HG03196 (cell line): ENCODE data around the gene IGFBP5.

Experiments
- ATAC-seq: cut with Tn5 transposase; IDR thresholded peaks from one replicate; pipeline ENCODE4 v1.9.1; 2021; ENCODE audit not compliant: unreplicated experiment

The IGFBP5 gene

DNA sequence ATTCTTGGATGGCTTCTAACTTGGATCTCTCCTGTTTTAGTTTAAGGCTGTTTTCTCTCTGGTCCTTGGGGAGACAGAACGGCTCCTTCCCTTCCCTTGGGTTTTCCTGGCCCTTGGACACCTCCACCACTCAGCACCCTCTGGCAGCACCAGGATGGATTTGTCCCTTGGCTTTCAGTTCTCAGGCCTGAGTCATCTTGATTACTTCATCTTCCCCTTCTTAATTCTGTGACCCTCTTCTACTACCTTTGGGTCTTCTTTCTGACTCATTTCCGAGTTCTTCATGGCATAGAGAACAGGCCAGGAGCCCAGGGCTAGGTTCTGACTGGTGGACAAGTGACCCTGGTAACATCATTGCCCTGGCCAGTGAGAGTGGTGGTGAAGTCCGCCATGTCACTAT lies 47.2 kb downstream of the IGFBP5 start:
- no peak for ATAC-seq

- no peak for ATAC-seq
These were observed 49.2 kb downstream of the IGFBP5 start for GRCh38 chr2:216646116-216646515.

GRCh38 chr2:216645636-216645950 lies 49.8 kb downstream of the IGFBP5 start:
- no peak for ATAC-seq

DNA sequence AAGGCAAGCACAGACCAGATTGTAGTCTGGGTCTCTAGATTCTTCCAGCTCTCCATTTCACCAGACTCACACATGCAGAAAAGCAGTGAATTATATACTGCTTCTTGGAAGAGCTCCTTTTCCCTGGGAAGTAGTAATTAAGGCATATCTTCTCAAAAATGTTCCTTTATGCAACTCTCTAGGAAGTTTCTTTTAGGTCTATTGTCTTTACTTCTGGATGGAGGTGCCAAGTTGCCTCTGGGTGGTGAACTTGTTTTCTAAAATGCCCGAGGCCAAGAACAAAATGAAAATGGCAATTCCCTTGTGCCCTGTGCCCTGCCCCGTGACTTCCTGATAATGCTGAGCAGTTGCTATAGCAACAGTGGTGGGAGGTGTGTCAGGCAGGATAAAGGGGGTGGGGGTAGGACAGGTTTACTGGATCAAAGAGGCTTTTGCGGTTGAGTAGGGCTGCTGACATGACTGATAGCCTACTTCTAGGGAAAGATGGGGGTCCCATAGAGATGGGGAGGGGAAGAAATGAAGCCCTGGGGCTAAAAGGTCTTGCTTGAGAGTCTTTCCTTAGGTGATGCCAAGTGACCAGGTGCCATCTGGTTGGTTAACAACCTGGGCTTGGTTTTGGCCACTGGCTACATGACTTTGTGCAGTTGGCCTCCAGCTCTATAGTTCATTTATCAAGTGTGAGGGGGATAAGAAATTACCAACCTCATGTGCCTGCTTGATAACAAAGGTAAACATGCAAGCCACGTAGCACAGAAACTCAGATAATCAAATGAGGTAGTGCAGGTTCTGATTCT lies 50.3 kb downstream of the IGFBP5 start:
- no peak for ATAC-seq

- no peak for ATAC-seq
These were observed 51.2 kb downstream of the IGFBP5 start for GRCh38 chr2:216643986-216644659.

GRCh38 chr2:216637472-216637871 lies 57.9 kb downstream of the IGFBP5 start:
- ATAC-seq: no peak

- no peak for ATAC-seq
These were observed 58.5 kb downstream of the IGFBP5 start for GRCh38 chr2:216636551-216637450.

GRCh38 chr2:216635701-216636550 lies 59.4 kb downstream of the IGFBP5 start:
- ATAC-seq: no peak

GRCh38 chr2:216635171-216635570 lies 60.2 kb downstream of the IGFBP5 start:
- ATAC-seq: no peak

DNA sequence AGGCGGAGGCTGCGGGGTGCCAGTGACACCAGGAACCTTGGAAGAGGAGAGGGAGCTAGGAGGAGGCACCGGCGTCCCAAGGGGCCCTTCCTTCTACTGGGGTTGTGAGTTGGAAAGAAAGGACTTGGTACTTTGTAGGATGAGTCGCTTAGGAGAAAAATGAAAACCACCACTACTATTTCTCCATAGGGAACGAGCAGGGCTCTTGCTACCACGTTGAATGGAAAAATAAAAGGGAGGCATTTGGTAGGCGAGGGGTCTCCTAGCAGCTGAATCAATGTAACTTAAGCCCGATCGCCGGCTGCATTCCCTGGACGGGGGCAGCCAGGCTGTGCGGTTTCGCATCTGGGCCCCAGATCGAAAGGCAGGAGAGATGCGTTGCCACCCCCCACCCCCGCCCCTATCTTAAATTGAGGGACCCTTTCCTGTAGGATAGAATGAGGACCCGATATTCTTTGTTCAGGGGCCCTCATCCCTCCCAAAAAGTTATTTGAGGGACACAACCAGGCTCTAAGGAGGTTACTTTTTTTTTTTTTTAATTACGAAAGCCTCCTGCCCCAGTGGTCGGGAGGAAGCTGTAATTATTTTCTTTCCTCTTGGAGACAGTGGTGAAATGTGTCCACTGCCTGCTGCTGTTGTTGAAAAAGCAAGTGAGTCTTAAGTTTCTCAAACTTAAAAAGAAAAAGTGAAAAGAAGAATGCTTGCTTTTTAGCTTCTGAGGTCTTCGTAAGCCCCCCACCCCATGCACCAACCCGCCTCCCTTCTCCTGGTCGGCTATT lies 60.8 kb downstream of the IGFBP5 start:
- ATAC-seq: no peak

DNA sequence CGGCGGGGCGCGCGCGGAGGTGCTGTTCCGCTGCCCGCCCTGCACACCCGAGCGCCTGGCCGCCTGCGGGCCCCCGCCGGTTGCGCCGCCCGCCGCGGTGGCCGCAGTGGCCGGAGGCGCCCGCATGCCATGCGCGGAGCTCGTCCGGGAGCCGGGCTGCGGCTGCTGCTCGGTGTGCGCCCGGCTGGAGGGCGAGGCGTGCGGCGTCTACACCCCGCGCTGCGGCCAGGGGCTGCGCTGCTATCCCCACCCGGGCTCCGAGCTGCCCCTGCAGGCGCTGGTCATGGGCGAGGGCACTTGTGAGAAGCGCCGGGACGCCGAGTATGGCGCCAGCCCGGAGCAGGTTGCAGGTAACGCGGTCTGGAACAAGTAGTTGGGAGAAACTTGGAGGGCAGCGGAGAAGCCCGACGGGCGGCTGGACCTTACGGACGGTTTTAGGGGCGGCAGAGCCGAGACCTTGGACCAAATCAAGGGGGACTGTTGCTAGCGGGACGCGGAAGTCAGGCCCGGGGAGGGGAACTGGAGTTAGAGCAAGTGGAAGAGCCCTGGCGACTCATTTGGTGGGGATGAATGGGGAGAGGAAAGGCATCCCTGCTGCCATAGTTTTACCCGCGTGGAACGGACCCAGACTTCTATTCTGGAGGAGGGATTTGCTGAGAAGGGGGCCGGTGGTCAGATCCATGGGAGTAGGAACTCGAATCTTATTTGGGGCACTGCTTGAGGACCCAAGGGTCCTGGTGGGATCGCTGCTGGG lies 61.6 kb downstream of the IGFBP5 start:
- no peak for ATAC-seq

- ATAC-seq: no peak
These were observed 62.3 kb downstream of the IGFBP5 start, which contains the start of gene IGFBP2 for GRCh38 chr2:216632952-216633615. TSS of gene IGFBP2 (plus strand) at chr2:216633420. CDS start at chr2:216633524, 104 bp downstream.

DNA sequence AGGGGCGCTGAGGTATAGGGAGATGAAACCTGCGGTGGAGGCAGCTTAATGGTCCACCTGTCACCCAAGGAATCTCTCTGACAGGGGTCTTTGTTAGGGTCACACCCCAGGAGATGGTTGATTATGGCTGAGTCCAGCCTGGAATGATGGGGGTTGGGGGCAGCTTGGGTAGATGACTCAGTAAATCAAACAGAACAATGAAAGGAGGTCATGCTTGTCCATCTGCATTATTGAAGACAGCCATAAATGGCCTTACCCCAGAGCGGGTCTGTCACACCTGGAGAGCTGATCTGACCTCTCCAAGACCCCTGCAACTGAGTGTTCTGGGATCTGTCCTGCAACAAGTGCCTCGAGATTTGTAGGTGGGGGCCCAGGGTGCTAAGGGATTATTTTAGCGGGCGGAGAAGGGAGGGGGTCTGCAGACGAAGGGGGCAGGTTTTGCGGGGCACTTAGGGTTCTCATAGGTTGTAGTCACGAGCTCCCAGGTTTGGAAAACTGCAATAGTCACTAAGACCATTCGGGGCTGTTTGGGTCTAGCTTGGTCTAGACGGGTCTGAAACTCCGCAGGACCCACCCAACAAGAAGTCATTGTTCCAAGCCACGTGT lies 62.9 kb downstream of the IGFBP5 start:
- ATAC-seq: no peak

GRCh38 chr2:216629784-216630183 lies 65.6 kb downstream of the IGFBP5 start:
- no peak for ATAC-seq

DNA sequence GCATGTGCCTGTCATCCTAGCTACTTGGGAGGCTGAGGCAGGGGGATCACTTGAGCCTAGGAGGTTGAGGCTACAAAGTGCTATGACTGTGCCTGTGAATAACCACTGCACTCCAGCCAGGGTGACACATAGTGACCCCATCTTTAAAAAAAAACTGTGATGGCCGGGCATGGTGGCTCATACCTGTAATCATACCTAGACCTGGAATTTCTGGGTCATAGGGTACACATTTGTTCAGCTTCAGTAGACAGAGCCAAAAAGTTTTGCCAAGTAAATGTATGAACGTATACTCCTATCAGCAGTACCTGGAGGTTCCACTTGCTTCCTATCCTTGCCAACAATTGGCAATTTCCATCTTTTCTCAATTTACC lies 68.5 kb downstream of the IGFBP5 start:
- no peak for ATAC-seq

- no peak for ATAC-seq
These were observed 69.0 kb downstream of the IGFBP5 start for GRCh38 chr2:216626168-216626874.

- no peak for ATAC-seq
These were observed 71.1 kb downstream of the IGFBP5 start for GRCh38 chr2:216624251-216624650.

DNA sequence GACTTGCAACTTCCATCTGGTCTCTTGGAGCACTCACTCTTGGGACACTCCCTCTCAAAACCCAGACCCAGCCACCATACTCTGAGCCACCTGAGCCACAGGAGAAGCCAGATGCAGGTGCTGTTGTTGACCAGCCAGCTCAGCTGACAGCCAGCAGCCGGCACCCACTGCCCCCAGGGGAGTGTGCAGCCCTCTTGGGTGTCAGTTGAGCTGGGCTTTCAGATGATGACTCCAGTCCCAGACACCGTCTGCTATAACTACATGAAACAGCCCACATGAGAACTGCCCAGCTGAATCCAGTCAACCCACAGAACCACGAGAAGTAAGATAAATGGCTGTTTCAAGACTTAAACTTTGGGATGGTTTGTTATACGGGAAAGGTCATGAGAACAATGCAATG lies 72.8 kb downstream of the IGFBP5 start:
- ATAC-seq: no peak
